ENCODE measurements around the gene NRBP1.

- TF ChIP-seq POLR2A (IDR thresholded peaks at IDR 0.05): no peak
- TF ChIP-seq CTCF (IDR thresholded peaks at IDR 0.05 in 4 of 5, conservative IDR thresholded peaks at IDR 0.05 in 1 of 5): no peak
Observed at GRCh38 chr2:27381577-27382181, 46.8 kb upstream of the NRBP1 start.
